Breast epithelium (tissue), 3 donors: Measurements from ENCODE around the gene MAP3K5.

Experiments used
- CTCF ChIP-seq, 3 donors: fragments of 450-650 bp; IDR thresholded peaks; one replicate each; pipeline ENCODE4 v1.5.1; 2016 to 2017; ENCODE audit warnings: antibody characterized with exemption in 3 of 3, mild to moderate bottlenecking in 3 of 3, moderate library complexity in 3 of 3
- POLR2A ChIP-seq: fragments of 450-650 bp; IDR thresholded peaks from one replicate; pipeline ENCODE4 v1.6.1; 2016; ENCODE audit warnings: antibody characterized with exemption, mild to moderate bottlenecking, moderate library complexity
- POLR2AphosphoS5 ChIP-seq, 3 donors: sonication (generic); formaldehyde crosslinking; IDR thresholded peaks; one replicate each; pipeline ENCODE4 v1.6.1; 2017; ENCODE audit warnings: antibody characterized with exemption in 3 of 3

- TF ChIP-seq CTCF (IDR thresholded peaks at IDR 0.05) (no peak), POLR2A (no peak), POLR2AphosphoS5 (IDR thresholded peaks at IDR 0.05) (no peak)
Observed at GRCh38 chr6:136723780-136724179, 68.5 kb downstream of the MAP3K5 start.
